SH-SY5Y (cell line): ENCODE measurements around the gene UBE2E1.

Source experiments
- GATA2 ChIP-seq: IDR thresholded peaks from 2 replicates; pipeline ENCODE4 v1.6.1; 2011; ENCODE audit warnings: mild to moderate bottlenecking, low read depth, low read length
- GATA3 ChIP-seq: IDR thresholded peaks from 2 replicates; pipeline ENCODE4 v1.6.1; 2011; ENCODE audit warnings: low read depth, mild to moderate bottlenecking, low read length, moderate library complexity

- TF ChIP-seq GATA2 (no peak), GATA3 (no peak)
Observed at GRCh38 chr3:23781051-23781450, 24.7 kb upstream of the UBE2E1 start.
